Liver (tissue), 3 donors: ENCODE results near the gene GFPT2.

Source experiments
- FOXA1 ChIP-seq: IDR thresholded peaks from 2 replicates; pipeline ENCODE4 v1.6.1; 2016; ENCODE audit warnings: antibody characterized with exemption
- GABPA ChIP-seq, 2 donors: IDR thresholded peaks in 1 of 2; conservative IDR thresholded peaks in 1 of 2; 2 replicates each; pipeline ENCODE4 v1.6.1; 2016; ENCODE audit warnings: antibody characterized with exemption in 2 of 2, mild to moderate bottlenecking in 1 of 2, moderate library complexity in 1 of 2
- HNF4G ChIP-seq: IDR thresholded peaks from 2 replicates; pipeline ENCODE4 v1.6.1; 2016; ENCODE audit warnings: antibody characterized with exemption
- JUND ChIP-seq, 2 donors: IDR thresholded peaks; 2 replicates each; pipeline ENCODE4 v1.6.1; 2016; ENCODE audit warnings: antibody characterized with exemption in 2 of 2
- SP1 ChIP-seq: IDR thresholded peaks from 2 replicates; pipeline ENCODE4 v1.6.1; 2018; ENCODE audit warnings: antibody characterized with exemption, mild to moderate bottlenecking
- TAF1 ChIP-seq: conservative IDR thresholded peaks from 2 replicates; pipeline ENCODE4 v1.6.1; 2016; ENCODE audit warnings: antibody characterized with exemption, mild to moderate bottlenecking
- YY1 ChIP-seq: IDR thresholded peaks from 2 replicates; pipeline ENCODE4 v1.6.1; 2016; ENCODE audit warnings: antibody characterized with exemption, mild to moderate bottlenecking
- ZBTB33 ChIP-seq: IDR thresholded peaks from 2 replicates; pipeline ENCODE4 v1.6.1; 2016; ENCODE audit warnings: antibody characterized with exemption
- TF ChIP-seq, protein P1 (sequence below): IDR thresholded peaks from 2 replicates; pipeline ENCODE4 v1.6.1; 2016; ENCODE audit warnings: antibody characterized with exemption
- TF ChIP-seq, protein P2 (sequence below): fragments of 150-350 bp; IDR thresholded peaks from 2 replicates; pipeline ENCODE4 v1.5.1; 2017; ENCODE audit warnings: improper control_type of control experiment, low read depth, low read length; ENCODE audit not compliant: missing input control
- TF ChIP-seq, protein P3 (sequence below): IDR thresholded peaks from 2 replicates; pipeline ENCODE4 v1.6.1; 2016; ENCODE audit warnings: antibody characterized with exemption
- donor health status: healthy.
- donor health status: healthy.

DNA sequence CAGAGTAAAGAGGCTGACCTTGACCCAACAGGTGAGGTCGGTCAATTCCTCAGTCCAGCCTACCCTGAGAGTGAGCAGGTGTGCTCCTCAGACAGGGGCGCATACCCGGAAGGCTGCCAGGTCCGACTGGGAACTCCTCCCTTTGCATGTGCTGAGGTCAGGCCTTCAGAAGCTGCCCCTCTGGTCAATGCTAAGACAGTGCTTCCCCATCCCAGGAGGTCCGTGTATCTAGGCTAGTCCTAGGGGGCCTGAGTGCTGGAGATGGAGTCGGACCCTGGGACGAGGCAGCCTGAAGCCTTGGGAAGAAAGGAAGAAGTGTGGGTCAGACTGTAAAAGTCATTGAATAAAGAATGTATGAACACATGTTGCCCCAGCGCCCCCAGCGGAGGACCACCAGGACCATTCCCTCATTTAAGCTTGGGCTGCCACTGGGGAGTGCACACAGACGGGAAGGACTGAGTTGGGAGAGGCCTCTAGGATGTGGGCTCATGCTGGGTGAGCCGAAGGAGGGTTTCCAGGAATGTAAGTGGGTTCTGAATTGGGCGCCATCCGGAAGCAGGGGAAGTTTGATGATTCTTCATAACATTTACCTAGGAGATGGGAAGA lies 41.0 kb upstream of the GFPT2 start:
- no peak for TF ChIP-seq SP1
- TF ChIP-seq, protein P1, sequence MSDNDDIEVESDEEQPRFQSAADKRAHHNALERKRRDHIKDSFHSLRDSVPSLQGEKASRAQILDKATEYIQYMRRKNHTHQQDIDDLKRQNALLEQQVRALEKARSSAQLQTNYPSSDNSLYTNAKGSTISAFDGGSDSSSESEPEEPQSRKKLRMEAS, result no peak
- TF ChIP-seq YY1, result no peak
- TF ChIP-seq, protein P2, sequence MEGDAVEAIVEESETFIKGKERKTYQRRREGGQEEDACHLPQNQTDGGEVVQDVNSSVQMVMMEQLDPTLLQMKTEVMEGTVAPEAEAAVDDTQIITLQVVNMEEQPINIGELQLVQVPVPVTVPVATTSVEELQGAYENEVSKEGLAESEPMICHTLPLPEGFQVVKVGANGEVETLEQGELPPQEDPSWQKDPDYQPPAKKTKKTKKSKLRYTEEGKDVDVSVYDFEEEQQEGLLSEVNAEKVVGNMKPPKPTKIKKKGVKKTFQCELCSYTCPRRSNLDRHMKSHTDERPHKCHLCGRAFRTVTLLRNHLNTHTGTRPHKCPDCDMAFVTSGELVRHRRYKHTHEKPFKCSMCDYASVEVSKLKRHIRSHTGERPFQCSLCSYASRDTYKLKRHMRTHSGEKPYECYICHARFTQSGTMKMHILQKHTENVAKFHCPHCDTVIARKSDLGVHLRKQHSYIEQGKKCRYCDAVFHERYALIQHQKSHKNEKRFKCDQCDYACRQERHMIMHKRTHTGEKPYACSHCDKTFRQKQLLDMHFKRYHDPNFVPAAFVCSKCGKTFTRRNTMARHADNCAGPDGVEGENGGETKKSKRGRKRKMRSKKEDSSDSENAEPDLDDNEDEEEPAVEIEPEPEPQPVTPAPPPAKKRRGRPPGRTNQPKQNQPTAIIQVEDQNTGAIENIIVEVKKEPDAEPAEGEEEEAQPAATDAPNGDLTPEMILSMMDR, result no peak
- TF ChIP-seq FOXA1, result no peak
- TF ChIP-seq TAF1, result no peak
- no peak for TF ChIP-seq HNF4G
- TF ChIP-seq, protein P3, sequence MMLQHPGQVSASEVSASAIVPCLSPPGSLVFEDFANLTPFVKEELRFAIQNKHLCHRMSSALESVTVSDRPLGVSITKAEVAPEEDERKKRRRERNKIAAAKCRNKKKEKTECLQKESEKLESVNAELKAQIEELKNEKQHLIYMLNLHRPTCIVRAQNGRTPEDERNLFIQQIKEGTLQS, result no peak
- TF ChIP-seq JUND (IDR thresholded peaks at IDR 0.05), result no peak
- TF ChIP-seq ZBTB33, result no peak
- no peak for TF ChIP-seq GABPA (IDR thresholded peaks at IDR 0.05 in 1 of 2, conservative IDR thresholded peaks at IDR 0.05 in 1 of 2)
